ENCODE measurements around the gene STX10. TPM values are rescaled to one million over a fixed set of nuclear protein-coding genes. Genes with fewer than 3 reads are reported as not detected.

The STX10 gene
- total RNA-seq, 1 donor from 2014 or later: 42.9 TPM

- Mint-ChIP-seq H3K27ac (ENCODE audit: unreplicated experiment) (no peak overlapping the region), H3K27me3 (ENCODE audit: low read depth) (no peaks in the 10 kb centered on the region), H3K9me3 (ENCODE audit: low read depth) (no peaks in the 10 kb centered on the region), H3K36me3 (ENCODE audit: low read depth) (peaks cover 5% of the 10 kb centered on the region), H3K4me3 (ENCODE audit: unreplicated experiment) (no peak overlapping the region), H3K4me1 (ENCODE audit: low read depth) (peaks cover 2% of the 10 kb centered on the region)
- no peak for DNase-seq (ENCODE audit: low spot score)
- no peak for TF ChIP-seq CTCF (IDR thresholded peaks at IDR 0.05)
Observed at GRCh38 chr19:13110099-13110610, 40.0 kb downstream of the STX10 start.

- Mint-ChIP-seq H3K36me3 (ENCODE audit: low read depth) (peaks cover 5% of the 10 kb centered on the region), H3K4me1 (ENCODE audit: low read depth) (no peaks in the 10 kb centered on the region), H3K27ac (ENCODE audit: unreplicated experiment) (peak overlapping the region; percentile 49), H3K4me3 (ENCODE audit: unreplicated experiment) (no peak overlapping the region), H3K9me3 (ENCODE audit: low read depth) (no peaks in the 10 kb centered on the region), H3K27me3 (ENCODE audit: low read depth) (no peaks in the 10 kb centered on the region)
- TF ChIP-seq CTCF (IDR thresholded peaks at IDR 0.05): no peak
- DNase-seq (ENCODE audit: low spot score): no peak
Observed at GRCh38 chr19:13109361-13110098, 40.6 kb downstream of the STX10 start.

GRCh38 chr19:13104848-13105711, 45.1 kb downstream of the STX10 start:
- H3K36me3 Mint-ChIP-seq (ENCODE audit: low read depth): peaks cover 4% of the 10 kb centered on the region
- H3K27me3 Mint-ChIP-seq (ENCODE audit: low read depth): no peaks in the 10 kb centered on the region
- peak; percentile 89 for DNase-seq (ENCODE audit: low spot score)
- H3K4me1 Mint-ChIP-seq (ENCODE audit: low read depth): no peaks in the 10 kb centered on the region
- H3K4me3 Mint-ChIP-seq (ENCODE audit: unreplicated experiment): no peak overlapping the region
- TF ChIP-seq CTCF (IDR thresholded peaks at IDR 0.05): peak; percentile 7
- no peaks in the 10 kb centered on the region for H3K9me3 Mint-ChIP-seq (ENCODE audit: low read depth)
- H3K27ac Mint-ChIP-seq (ENCODE audit: unreplicated experiment): no peak overlapping the region

GRCh38 chr19:13104360-13104847, 45.8 kb downstream of the STX10 start:
- Mint-ChIP-seq H3K27ac (ENCODE audit: unreplicated experiment) (no peak overlapping the region), H3K9me3 (ENCODE audit: low read depth) (no peaks in the 10 kb centered on the region), H3K36me3 (ENCODE audit: low read depth) (peaks cover 5% of the 10 kb centered on the region), H3K27me3 (ENCODE audit: low read depth) (no peaks in the 10 kb centered on the region), H3K4me3 (ENCODE audit: unreplicated experiment) (no peak overlapping the region), H3K4me1 (ENCODE audit: low read depth) (no peaks in the 10 kb centered on the region)
- no peak for DNase-seq (ENCODE audit: low spot score)
- TF ChIP-seq CTCF (IDR thresholded peaks at IDR 0.05): peak; percentile 79

All from chondrocyte (in vitro differentiated cells).